HUES6 (cell line): ENCODE data around the gene EEF1AKMT3.
"Not testable (repeated sequence)": the region's sequence is repeated elsewhere in the genome, so short reads cannot be mapped to it uniquely, and the experiment has no call there.

Experiments
- H3K27ac ChIP-seq: 2 replicates; pipeline ENCODE4 v1.7.0; 2013; ENCODE audit warnings: low read depth, mild to moderate bottlenecking, low read length, inconsistent platforms
- H3K27me3 ChIP-seq: 2 replicates; pipeline ENCODE4 v1.6.1; 2013; ENCODE audit warnings: low read length; ENCODE audit not compliant: control insufficient read depth, insufficient read depth
- H3K36me3 ChIP-seq: 2 replicates; pipeline ENCODE4 v1.6.1; 2013; ENCODE audit warnings: low read length; ENCODE audit not compliant: control insufficient read depth, insufficient read depth
- H3K4me1 ChIP-seq: 2 replicates; pipeline ENCODE4 v1.6.1; 2013; ENCODE audit warnings: low read length; ENCODE audit not compliant: control insufficient read depth, insufficient read depth
- H3K4me3 ChIP-seq: 2 replicates; pipeline ENCODE4 v1.5.1; 2013; ENCODE audit warnings: low read depth, low read length
- H3K9ac ChIP-seq: one replicate; pipeline ENCODE4 v1.6.1; 2013; ENCODE audit warnings: mild to moderate bottlenecking, low read length
- H3K9me3 ChIP-seq: 2 replicates; pipeline ENCODE4 v1.6.1; 2013; ENCODE audit warnings: low read depth, low read length; ENCODE audit not compliant: control insufficient read depth, insufficient read depth

The EEF1AKMT3 gene

GRCh38 chr12:57770734-57771133 is 1.7 kb upstream of the EEF1AKMT3 start:
- Histone ChIP-seq H3K4me1 (peaks cover 17% of the 10 kb centered on the region), H3K27me3 (peaks cover 19% of the 10 kb centered on the region), H3K4me3 (0 out of 2 replicates have a peak overlapping the region, but pooled peaks have one; percentile 79), H3K36me3 (peaks cover 28% of the 10 kb centered on the region), H3K9ac (no peak overlapping the region), H3K9me3 (no peaks in the 10 kb centered on the region), H3K27ac (no peak overlapping the region)

- peak overlapping the region; percentile 79 for H3K4me3 ChIP-seq
- H3K36me3 ChIP-seq = peaks cover 28% of the 10 kb centered on the region
- peak overlapping the region; percentile 97 for H3K9ac ChIP-seq
- no peaks in the 10 kb centered on the region for H3K9me3 ChIP-seq
- H3K27ac ChIP-seq = peak overlapping the region; percentile 91
- H3K4me1 ChIP-seq = peaks cover 12% of the 10 kb centered on the region
- peaks cover 13% of the 10 kb centered on the region for H3K27me3 ChIP-seq
These were observed 1.1 kb upstream of the EEF1AKMT3 start for GRCh38 chr12:57771236-57771872.

- Histone ChIP-seq H3K4me1 (peaks cover 6% of the 10 kb centered on the region), H3K9me3 (no peaks in the 10 kb centered on the region), H3K27ac (peak within 1 kb of the TSS; percentile 91), H3K36me3 (peaks cover 28% of the 10 kb centered on the region), H3K9ac (peak within 1 kb of the TSS; percentile 97), H3K4me3 (peak within 1 kb of the TSS; percentile 79), H3K27me3 (peaks cover 7% of the 10 kb centered on the region)
These were observed 463 bp upstream of the EEF1AKMT3 start, which contains the start of gene METTL1 for GRCh38 chr12:57771873-57772428. Gene METTL1 (minus strand): TSS chr12:57772105. CDS start chr12:57772083, 22 bp downstream.

GRCh38 chr12:57774634-57775033 is 2.2 kb downstream of the EEF1AKMT3 start:
- H3K27me3 ChIP-seq, H3K27ac ChIP-seq, H3K9me3 ChIP-seq, H3K9ac ChIP-seq, H3K4me1 ChIP-seq, H3K4me3 ChIP-seq: not testable (repeated sequence)
- H3K36me3 ChIP-seq = peaks cover 14% of the 10 kb centered on the region

- Histone ChIP-seq H3K4me1 (no peaks in the 10 kb centered on the region), H3K27ac (no peak overlapping the region), H3K9ac (no peak overlapping the region), H3K36me3 (peaks cover 9% of the 10 kb centered on the region), H3K4me3 (no peak overlapping the region), H3K27me3 (no peaks in the 10 kb centered on the region), H3K9me3 (no peaks in the 10 kb centered on the region)
These were observed 2.6 kb downstream of the EEF1AKMT3 start for GRCh38 chr12:57775044-57775443.

DNA sequence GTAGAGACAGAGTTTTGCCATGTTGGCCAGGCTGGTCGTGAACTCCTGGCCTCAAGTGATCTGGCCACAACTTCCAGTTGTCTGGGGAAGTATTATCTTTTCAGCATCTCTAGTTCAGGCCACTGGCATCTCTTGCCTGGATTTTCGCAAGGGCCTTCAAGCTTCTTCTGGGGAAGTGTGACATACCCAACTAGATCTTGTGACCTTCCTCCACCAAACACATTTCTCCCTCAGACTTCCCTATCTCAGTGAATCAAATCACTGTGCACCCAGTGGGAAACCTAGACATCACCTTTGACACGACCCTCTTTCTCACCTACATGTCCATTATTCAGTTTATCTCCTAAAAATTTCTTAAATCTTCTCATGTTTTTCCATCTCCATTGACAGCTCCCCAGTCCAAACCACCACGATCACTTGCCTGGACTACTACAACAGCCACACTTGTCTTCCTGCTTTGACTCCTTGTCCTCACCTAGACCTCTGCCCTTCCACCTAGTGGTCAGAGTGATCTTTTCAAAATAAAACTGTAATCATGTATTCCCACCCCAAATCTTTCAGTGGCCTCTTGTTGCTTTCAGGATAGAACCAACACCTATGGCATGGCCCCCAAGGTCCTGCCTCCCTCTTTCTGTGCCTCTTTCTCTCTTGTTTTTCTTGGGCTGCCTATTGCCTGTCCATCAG is 3.3 kb downstream of the EEF1AKMT3 start:
- Histone ChIP-seq H3K4me3 (no peak overlapping the region), H3K4me1 (no peaks in the 10 kb centered on the region), H3K27me3 (no peaks in the 10 kb centered on the region), H3K27ac (no peak overlapping the region), H3K9me3 (no peaks in the 10 kb centered on the region), H3K36me3 (peaks cover 3% of the 10 kb centered on the region), H3K9ac (no peak overlapping the region)

- Histone ChIP-seq H3K36me3 (no peaks in the 10 kb centered on the region), H3K4me1 (no peaks in the 10 kb centered on the region), H3K4me3 (no peak overlapping the region), H3K27me3 (no peaks in the 10 kb centered on the region), H3K9me3 (no peaks in the 10 kb centered on the region), H3K9ac (no peak overlapping the region), H3K27ac (no peak overlapping the region)
These were observed 3.8 kb downstream of the EEF1AKMT3 start for GRCh38 chr12:57776247-57776587.

- H3K4me1 ChIP-seq = no peaks in the 10 kb centered on the region
- no peaks in the 10 kb centered on the region for H3K36me3 ChIP-seq
- H3K9ac ChIP-seq = peak overlapping the region; percentile 8
- no peak overlapping the region for H3K27ac ChIP-seq
- no peaks in the 10 kb centered on the region for H3K9me3 ChIP-seq
- no peak overlapping the region for H3K4me3 ChIP-seq
- no peaks in the 10 kb centered on the region for H3K27me3 ChIP-seq
These were observed 5.0 kb downstream of the EEF1AKMT3 start for GRCh38 chr12:57777367-57777766.

DNA sequence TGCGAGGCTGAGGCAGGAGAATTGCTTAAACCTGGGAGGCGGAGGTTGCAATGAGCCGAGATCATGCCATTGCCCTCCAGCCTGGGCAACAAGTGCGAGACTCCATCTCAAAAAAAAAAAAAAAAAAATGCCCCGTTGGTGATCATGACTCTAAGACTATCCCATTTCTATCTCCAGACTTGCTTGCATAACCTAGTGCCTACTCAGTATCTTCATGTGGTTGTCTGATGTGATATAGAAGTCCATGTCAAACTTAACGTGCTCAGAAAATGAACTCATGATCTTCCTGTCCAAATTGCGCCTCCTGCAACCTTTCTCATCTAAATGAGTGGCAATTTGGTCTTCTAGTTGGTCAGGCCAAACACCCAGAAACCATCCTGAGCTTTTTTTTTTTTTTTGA is 5.5 kb downstream of the EEF1AKMT3 start:
- H3K9ac ChIP-seq = no peak overlapping the region
- no peaks in the 10 kb centered on the region for H3K27me3 ChIP-seq
- no peaks in the 10 kb centered on the region for H3K9me3 ChIP-seq
- no peak overlapping the region for H3K4me3 ChIP-seq
- no peak overlapping the region for H3K27ac ChIP-seq
- H3K4me1 ChIP-seq = no peaks in the 10 kb centered on the region
- no peaks in the 10 kb centered on the region for H3K36me3 ChIP-seq

GRCh38 chr12:57779736-57780135 is 7.3 kb downstream of the EEF1AKMT3 start:
- Histone ChIP-seq H3K4me1 (no peaks in the 10 kb centered on the region), H3K9ac (no peak overlapping the region), H3K9me3 (no peaks in the 10 kb centered on the region), H3K27me3 (no peaks in the 10 kb centered on the region), H3K27ac (no peak overlapping the region), H3K36me3 (peaks cover 5% of the 10 kb centered on the region; the same call in 1 of the 2 replicates), H3K4me3 (no peak overlapping the region)

- Histone ChIP-seq H3K27ac (no peak overlapping the region), H3K4me1 (no peaks in the 10 kb centered on the region), H3K27me3 (no peaks in the 10 kb centered on the region), H3K4me3 (no peak overlapping the region), H3K9ac (no peak overlapping the region), H3K36me3 (peaks cover 8% of the 10 kb centered on the region), H3K9me3 (no peaks in the 10 kb centered on the region)
These were observed 8.0 kb downstream of the EEF1AKMT3 start for GRCh38 chr12:57780284-57780897.
